HL-60/S4 treated with retinoic acid at 250 ng/mL for 4 days and 3 days (cell line): ENCODE results near the gene ZNF385D.
"Not testable (repeated sequence)": the region's sequence is repeated elsewhere in the genome, so short reads cannot be mapped to it uniquely, and the experiment has no call there.

ENCODE experiments used
- in situ Hi-C: fragments of 300-500 bp; cut with MboI; formaldehyde crosslinking; loops from 2 replicates; pipeline ENCODE4 v1.7.0; 2022; ENCODE audit warnings: low sequenced_read_pairs

The ZNF385D gene

DNA sequence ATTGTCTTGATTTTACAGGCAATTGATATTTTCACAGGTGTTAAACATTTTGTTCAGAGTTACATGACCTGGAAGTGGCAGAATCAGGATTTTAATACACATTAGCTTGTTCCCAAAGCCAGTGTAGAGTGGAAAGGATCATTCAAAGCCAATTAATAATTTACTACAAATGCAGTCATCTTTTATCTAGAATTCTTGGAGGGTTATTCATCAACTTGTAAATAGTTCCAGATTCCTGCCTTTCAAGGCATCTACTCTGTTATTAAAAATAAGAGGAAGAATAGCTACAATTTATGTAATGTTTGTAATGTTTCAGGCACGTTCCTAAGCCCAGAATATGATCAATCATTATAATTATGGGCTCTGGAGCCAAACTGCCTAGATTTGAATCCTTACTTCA, 358.5 kb downstream of the ZNF385D start:
- in situ Hi-C loops = no loop called here

DNA sequence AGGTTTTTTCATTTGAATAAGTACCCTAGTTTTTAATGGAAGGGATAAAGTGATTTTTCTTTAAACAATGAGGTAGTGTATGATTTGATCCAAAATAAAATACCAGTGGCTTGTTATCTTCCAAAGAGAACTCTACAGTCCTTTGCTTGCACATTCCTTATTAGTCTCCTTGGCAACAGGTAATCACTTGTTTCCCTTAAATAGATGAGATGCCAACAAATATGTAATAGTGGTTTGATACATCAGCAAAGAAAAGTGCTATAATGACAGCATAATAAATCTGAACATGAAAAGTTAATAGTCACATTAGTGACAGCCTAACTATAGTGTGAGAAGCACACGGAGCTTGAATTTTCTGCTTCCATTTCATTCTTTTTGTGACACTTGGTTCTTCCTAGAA, 360.2 kb downstream of the ZNF385D start:
- in situ Hi-C loops = no loop called here

DNA sequence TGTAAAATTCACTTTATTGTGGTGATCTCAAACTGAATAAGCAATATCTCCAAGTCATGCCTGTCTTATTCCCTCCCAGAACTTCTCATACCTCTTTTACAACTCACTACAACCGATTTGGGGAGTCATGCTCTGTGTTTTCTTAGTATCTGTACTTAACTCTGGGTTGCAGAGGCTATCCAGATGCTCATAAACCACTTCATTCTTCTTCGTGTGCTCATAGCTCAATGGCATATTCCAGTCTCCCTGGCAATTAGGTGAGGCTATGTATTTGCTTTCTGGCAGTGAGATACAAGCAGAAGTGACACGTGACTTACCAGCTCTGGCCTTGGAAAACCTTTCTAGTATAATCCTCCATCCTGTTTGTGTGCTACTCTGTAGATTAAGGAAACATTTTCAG, 360.9 kb downstream of the ZNF385D start:
- in situ Hi-C loops = no loop called here

DNA sequence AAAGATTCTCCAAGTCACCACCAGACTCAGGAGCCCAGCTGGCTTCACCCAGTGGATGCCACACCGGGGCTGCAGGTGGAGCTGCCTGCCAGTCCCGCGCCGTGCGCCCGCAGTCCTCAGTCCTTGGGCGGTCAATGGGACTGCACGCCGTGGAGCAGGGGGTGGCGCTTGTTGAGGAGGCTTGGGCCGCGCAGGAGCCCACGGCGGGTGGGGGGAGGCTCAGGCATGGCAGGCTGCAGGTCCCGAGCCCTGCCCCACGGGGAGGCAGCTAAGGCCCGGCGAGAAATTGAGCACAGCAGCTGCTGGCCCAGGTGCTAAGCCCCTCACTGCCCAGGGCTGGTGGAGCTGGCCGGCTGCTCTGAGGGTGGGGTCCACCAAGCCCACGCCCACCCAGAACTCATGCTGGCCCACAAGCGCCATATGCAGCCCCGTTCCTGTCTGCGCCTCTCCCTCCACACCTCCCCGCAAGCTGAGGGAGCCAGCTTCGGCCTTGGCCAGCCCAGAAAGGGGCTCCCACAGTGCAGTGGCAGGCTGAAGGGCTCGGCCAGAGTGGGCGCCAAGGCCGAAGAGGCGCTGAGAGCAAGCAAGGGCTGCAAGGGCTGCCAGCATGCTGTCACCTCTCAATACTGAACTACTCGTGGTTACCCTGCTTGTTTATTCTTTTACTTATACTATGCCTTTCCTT, 363.7 kb downstream of the ZNF385D start:
- in situ Hi-C loops = not testable (repeated sequence)

DNA sequence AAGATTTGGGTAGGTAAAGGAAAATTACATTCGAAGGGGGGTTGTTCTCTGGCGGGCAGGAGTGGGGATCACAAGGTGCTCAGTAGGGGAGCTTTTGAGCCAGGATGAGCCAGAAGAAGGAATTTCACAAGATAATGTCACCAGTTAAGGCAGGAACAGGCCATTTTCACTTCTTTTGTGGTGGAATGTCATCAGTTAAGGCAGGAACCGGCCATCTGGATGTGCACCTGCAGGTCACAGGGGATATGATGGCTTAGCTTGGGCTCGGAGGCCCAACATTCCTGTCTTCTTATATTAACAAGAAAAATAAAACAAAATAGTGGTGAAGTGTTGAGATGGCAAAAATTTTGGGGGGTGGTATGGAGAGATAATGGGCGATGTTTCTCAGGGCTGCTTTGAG, 373.0 kb downstream of the ZNF385D start:
- in situ Hi-C loops = not testable (repeated sequence)

DNA sequence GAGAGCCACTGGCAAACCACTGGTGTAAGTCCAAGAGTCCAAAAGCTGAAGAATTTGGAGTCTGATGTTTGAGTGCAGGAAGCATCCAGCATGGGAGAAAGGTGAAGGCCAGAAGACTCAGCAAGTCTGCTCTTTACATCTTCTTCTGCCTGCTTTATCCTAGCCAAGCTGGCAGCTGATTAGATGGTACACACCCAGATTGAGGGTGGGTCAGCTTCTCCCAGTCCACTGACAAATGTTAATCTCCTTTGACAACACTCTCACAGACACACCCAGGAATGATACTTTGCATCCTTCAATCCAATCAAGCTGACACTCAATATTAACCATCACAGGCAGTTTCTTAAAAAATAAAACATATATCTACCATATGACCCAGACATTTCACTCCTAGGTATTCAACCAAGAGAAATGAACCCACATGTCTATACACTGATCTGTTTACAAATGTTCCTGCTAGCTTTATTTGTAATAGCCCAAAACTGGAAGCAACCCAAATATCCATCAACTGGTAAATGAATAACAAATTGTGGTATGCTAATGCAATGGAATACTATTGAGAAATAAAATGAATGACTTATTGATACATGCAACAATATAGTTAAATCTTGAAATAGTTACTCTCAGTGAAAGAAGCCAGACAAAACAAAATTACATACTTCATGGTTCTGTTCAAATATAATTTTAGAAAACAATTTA, 373.8 kb downstream of the ZNF385D start:
- in situ Hi-C loops = no loop called here

DNA sequence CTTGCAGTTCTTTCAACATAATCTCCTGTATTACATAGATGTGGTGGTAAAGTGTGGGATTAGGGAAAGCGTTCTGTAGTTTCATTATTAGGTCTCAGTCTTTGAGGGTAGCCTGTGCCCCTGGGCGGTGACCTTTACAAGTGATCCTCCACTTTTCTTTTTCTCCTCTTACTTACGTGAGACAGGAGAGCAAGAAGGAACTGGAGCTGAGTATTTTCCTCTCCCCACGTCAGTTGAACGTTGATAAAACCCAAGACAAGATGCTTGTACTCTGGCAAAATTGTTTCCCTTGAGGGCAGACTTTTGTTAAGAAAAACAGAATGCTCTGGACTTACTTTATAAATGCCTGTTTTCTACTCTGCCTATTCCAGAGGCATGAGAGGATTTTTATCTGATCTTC, 378.7 kb downstream of the ZNF385D start:
- in situ Hi-C loops = no loop called here
